ENCODE data around the gene KRTAP19-8. TPM values are rescaled to one million over a fixed set of nuclear protein-coding genes. Genes with fewer than 3 reads are reported as not detected.

KRTAP19-8 gene
- total and polyA plus RNA-seq, 2 donors (not counting 1 experiment from before 2014, with no cell fraction given) = not detected

DNA sequence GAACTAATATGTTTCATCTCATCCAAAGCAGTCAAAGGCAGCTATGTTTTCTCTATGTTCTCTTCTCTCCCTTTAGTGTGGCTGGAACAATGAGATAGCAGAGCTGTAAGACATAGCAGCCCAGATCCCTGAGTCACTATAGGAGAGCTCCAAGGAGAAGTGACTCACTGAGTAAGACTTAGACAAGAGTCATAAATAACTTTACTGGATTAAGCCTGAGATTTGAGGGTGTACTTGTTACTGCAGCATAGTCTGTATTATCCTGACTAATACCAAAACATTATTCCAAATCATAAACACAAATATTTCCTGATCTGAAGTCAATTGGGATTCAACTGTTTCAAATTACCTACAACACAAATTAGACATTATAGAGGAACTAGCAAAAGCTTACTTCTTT, 3.9 kb downstream of the KRTAP19-8 start:
- peaks cover 10% of the 10 kb centered on the region for H3K4me1 Mint-ChIP-seq
- no peak overlapping the region for H2AFZ ChIP-seq (ENCODE audit: insufficient read depth, low read depth, low read length, poor library complexity, severe bottlenecking)
- POLR2A ChIA-PET = no interaction called here
- no peaks in the 10 kb centered on the region for H3K79me2 ChIP-seq (ENCODE audit: control insufficient read depth, insufficient read depth, low read length)
- no peak overlapping the region for H3K9ac ChIP-seq (ENCODE audit: low read length)
- H3K4me3 ChIP-seq (ENCODE audit: control extremely low read depth in 1 of 5, extremely low read depth in 1 of 5, insufficient read depth in 1 of 5, low read depth in 2 of 5, low read length in 4 of 5) = no peak overlapping the region
- no peak for ATAC-seq (ENCODE audit: low read depth)
- H3K9me3 ChIP-seq (ENCODE audit: control extremely low read depth in 1 of 3, control insufficient read depth in 2 of 3, insufficient read depth in 1 of 3, low read length in 2 of 3) = no peaks in the 10 kb centered on the region
- peaks cover 3% of the 10 kb centered on the region for H3K27me3 Mint-ChIP-seq
- no peak for TF ChIP-seq EZH2 (IDR thresholded peaks at IDR 0.05; ENCODE audit: borderline replicate concordance, insufficient read depth, low read depth, low read length, poor library complexity, severe bottlenecking)
- TF ChIP-seq, protein P1, sequence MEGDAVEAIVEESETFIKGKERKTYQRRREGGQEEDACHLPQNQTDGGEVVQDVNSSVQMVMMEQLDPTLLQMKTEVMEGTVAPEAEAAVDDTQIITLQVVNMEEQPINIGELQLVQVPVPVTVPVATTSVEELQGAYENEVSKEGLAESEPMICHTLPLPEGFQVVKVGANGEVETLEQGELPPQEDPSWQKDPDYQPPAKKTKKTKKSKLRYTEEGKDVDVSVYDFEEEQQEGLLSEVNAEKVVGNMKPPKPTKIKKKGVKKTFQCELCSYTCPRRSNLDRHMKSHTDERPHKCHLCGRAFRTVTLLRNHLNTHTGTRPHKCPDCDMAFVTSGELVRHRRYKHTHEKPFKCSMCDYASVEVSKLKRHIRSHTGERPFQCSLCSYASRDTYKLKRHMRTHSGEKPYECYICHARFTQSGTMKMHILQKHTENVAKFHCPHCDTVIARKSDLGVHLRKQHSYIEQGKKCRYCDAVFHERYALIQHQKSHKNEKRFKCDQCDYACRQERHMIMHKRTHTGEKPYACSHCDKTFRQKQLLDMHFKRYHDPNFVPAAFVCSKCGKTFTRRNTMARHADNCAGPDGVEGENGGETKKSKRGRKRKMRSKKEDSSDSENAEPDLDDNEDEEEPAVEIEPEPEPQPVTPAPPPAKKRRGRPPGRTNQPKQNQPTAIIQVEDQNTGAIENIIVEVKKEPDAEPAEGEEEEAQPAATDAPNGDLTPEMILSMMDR (IDR thresholded peaks at IDR 0.05) = no peak
- H3K9me3 Mint-ChIP-seq (ENCODE audit: insufficient read depth) = no peaks in the 10 kb centered on the region
- H3K36me3 ChIP-seq (replicated peaks in 1 of 2; ENCODE audit: control extremely low read depth in 1 of 2, control insufficient read depth in 1 of 2, extremely low read depth in 1 of 2, insufficient read depth in 2 of 2, low read length in 1 of 2) = no peaks in the 10 kb centered on the region
- no peak for DNase-seq
- H4K20me1 ChIP-seq (ENCODE audit: control insufficient read depth, insufficient read depth, low read length, poor library complexity, severe bottlenecking) = no peaks in the 10 kb centered on the region
- H3K27ac ChIP-seq (ENCODE audit: low read length in 2 of 2) = no peak overlapping the region
- H3K4me1 ChIP-seq (ENCODE audit: control insufficient read depth in 2 of 2, insufficient read depth in 2 of 2, low read length in 2 of 2) = no peaks in the 10 kb centered on the region
- H3K27ac Mint-ChIP-seq = no peak overlapping the region
- H3K27me3 ChIP-seq (replicated peaks in 1 of 4; ENCODE audit: control extremely low read depth in 1 of 4, control insufficient read depth in 3 of 4, insufficient read depth in 4 of 4, low read length in 3 of 4) = no peaks in the 10 kb centered on the region
- CTCF ChIA-PET = no interaction called here
- no peak overlapping the region for H3K4me2 ChIP-seq (replicated peaks; ENCODE audit: low read depth, low read length, poor library complexity, severe bottlenecking)
- H3K4me3 Mint-ChIP-seq = no peak overlapping the region
- intact Hi-C loops (cut with micrococcal nuclease) = no loop called here

GRCh38 chr21:31030367-31031106, 7.7 kb downstream of the KRTAP19-8 start:
- no peaks in the 10 kb centered on the region for H3K9me3 ChIP-seq (ENCODE audit: control extremely low read depth in 1 of 3, control insufficient read depth in 2 of 3, insufficient read depth in 1 of 3, low read length in 2 of 3)
- no peak overlapping the region for H3K4me2 ChIP-seq (replicated peaks; ENCODE audit: low read depth, low read length, poor library complexity, severe bottlenecking)
- H3K79me2 ChIP-seq (ENCODE audit: control insufficient read depth, insufficient read depth, low read length) = no peaks in the 10 kb centered on the region
- ChIA-PET CTCF (no interaction called here), POLR2A (no interaction called here)
- no peak overlapping the region for H3K9ac ChIP-seq (ENCODE audit: low read length)
- H3K27ac ChIP-seq (ENCODE audit: low read length in 2 of 2) = no peak overlapping the region
- WGBS (ENCODE audit: insufficient coverage) = 64% methylated on average over 2 of the region's 3 CpGs
- intact Hi-C loops (cut with micrococcal nuclease) = no loop called here
- H3K4me1 ChIP-seq (ENCODE audit: control insufficient read depth in 2 of 2, insufficient read depth in 2 of 2, low read length in 2 of 2) = no peaks in the 10 kb centered on the region
- Mint-ChIP-seq H3K9me3 (ENCODE audit: insufficient read depth) (no peaks in the 10 kb centered on the region), H3K4me1 (peaks cover 10% of the 10 kb centered on the region), H3K27me3 (no peaks in the 10 kb centered on the region), H3K4me3 (no peak overlapping the region), H3K27ac (no peak overlapping the region)
- no peak for TF ChIP-seq EZH2 (IDR thresholded peaks at IDR 0.05; ENCODE audit: borderline replicate concordance, insufficient read depth, low read depth, low read length, poor library complexity, severe bottlenecking)
- TF ChIP-seq, protein P1 (IDR thresholded peaks at IDR 0.05) = no peak
- H3K36me3 ChIP-seq (replicated peaks in 1 of 2; ENCODE audit: control extremely low read depth in 1 of 2, control insufficient read depth in 1 of 2, extremely low read depth in 1 of 2, insufficient read depth in 2 of 2, low read length in 1 of 2) = no peaks in the 10 kb centered on the region
- H2AFZ ChIP-seq (ENCODE audit: insufficient read depth, low read depth, low read length, poor library complexity, severe bottlenecking) = no peak overlapping the region
- no peak overlapping the region for H3K4me3 ChIP-seq (ENCODE audit: control extremely low read depth in 1 of 5, extremely low read depth in 1 of 5, insufficient read depth in 1 of 5, low read depth in 2 of 5, low read length in 4 of 5)
- DNase-seq (no peak), ATAC-seq (ENCODE audit: low read depth) (no peak)
- no peaks in the 10 kb centered on the region for H4K20me1 ChIP-seq (ENCODE audit: control insufficient read depth, insufficient read depth, low read length, poor library complexity, severe bottlenecking)
- H3K27me3 ChIP-seq (replicated peaks in 1 of 4; ENCODE audit: control extremely low read depth in 1 of 4, control insufficient read depth in 3 of 4, insufficient read depth in 4 of 4, low read length in 3 of 4) = no peaks in the 10 kb centered on the region

Data from B cell (primary cell).